Measurements from ENCODE around the gene PINK1.
A peak's percentile ranks its signal among the peaks of the same experiment; 100 is the strongest.

PINK1 gene

GRCh38 chr1:20611652-20612051, 21.6 kb upstream of the PINK1 start:
- DNase-seq = no peak

GRCh38 chr1:20612221-20612746, 21.0 kb upstream of the PINK1 start:
- DNase-seq = no peak

GRCh38 chr1:20614131-20614579, 19.1 kb upstream of the PINK1 start:
- no peak for DNase-seq

DNA sequence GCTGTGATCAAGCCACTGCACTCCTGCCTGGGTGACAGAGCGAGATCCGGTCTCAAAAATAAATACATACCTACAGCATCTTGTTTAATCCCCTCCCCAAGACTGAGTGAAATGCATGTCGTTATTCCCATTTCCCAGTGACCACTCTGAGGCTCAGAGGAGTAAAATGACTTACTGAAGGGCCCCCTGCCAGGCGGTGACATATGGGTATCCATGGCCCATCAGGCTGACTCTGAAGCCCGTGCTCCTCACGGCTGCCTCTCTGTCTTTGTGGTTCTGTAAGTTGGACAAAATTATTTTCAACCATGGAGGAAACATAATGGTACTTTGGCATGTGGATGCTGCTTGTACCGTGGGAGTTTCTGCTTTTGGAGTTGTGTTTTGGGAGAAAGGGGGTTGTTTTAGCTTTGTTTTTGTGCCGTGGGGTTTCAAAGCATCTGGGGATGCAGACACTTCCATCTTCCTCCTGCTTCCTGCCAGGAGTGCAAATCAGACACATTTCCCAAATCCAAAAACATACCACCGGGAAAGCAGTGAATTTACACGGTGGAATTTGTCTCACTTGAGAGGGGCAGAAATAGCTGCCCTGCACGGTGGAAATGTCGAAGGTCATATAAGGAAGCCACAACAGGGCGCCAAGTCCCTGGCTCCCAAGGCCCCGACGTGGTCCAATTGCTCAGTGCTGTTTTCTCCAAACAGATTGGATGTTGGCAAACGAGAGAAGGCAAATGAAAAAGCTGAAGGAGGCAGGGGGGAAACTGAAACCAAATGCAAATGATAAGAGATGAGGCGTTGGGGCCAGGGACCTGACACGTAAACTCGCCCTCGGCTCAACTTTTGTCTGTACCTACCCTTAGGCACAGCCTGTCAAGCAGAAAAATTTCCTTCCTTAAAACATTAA, 17.1 kb upstream of the PINK1 start:
- no peak for DNase-seq

GRCh38 chr1:20616847-20617487, 16.3 kb upstream of the PINK1 start:
- no peak for DNase-seq

- DNase-seq = no peak
Measured at GRCh38 chr1:20618550-20618949, 14.7 kb upstream of the PINK1 start.

GRCh38 chr1:20619999-20620398, 13.3 kb upstream of the PINK1 start:
- no peak for DNase-seq

DNA sequence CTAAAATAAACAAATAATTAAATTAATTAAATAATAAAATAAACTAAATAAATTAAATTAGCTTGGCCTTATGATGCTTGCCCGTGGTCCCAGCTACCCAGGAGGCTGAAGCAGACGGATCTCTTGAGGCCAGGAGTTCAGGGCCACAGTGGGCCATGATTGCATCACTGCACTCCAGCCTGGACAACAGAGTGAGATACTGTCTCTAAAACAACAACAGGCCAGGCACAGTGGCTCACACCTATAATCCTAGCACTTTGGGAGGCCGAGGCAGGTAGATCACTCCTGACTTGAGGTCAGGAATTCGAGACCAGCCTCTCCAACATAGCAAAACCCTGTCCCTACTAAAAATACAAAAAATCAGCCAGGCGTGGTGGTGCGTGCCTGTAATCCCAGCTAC, 12.2 kb upstream of the PINK1 start:
- DNase-seq = no peak

DNA sequence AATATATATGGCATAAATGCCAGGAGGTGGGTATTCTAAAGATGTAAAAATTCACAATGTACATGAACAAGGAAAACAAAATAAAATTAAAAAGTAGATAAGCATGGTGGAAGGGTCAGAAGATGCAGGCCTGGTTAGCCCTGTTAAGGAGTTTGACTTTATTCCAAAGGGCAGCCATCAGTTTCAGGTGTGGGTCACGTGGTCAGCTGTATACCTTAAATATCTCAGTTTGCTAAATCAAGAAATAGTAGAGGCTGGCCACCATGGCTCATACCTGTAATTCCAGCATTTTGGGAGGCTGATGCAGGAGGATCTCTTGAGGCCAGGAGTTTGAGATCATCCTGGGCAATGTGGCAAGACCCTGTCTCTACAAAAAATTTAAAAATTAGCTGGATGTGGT, 8.5 kb upstream of the PINK1 start:
- DNase-seq = no peak

DNA sequence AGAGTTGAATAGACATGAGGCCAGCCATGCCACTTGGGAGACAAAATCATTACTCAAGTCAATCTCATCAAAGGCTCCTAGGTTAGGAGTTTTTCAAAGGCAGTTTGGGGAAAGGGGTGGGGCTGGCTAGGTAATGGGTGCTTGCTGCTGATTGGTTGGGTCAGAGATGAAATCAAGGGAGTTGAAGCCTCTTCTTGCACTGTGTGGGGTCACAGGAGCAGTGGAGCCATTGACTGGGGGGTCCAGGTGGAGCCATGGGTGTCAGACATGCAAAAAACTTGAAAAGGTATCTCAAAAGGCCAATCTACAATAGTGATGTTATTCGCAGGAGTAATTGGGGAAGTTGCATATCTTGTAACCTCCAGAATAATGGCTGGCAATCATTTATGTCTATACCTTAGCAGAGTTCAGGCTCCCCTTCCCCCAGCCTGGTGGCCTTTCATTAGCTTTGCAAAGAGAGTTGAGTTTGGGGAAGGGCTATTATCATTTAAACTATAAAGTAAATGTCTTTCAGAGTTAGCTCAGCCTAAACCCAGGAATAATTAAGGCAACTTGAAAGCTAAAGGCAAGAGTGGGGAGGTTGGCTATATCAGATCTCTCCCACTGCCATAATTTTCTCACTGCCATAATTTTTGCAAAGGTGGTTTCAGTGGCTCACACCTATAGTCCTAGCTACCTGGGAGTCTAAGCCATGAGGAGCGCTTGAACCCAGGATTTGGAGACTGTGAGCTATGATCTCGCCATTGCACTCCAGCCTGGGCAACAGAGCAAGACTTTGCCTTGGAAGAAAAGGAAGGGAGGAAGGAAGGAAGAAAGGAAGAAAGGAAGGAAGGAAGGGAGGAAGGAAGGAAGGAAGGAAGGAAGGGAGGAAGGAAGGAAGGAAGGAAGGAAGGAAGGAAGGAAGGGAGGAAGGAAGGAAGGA, 7.8 kb upstream of the PINK1 start:
- no peak for DNase-seq

- no peak for DNase-seq
Measured at GRCh38 chr1:20626098-20626427, 7.2 kb upstream of the PINK1 start.

DNA sequence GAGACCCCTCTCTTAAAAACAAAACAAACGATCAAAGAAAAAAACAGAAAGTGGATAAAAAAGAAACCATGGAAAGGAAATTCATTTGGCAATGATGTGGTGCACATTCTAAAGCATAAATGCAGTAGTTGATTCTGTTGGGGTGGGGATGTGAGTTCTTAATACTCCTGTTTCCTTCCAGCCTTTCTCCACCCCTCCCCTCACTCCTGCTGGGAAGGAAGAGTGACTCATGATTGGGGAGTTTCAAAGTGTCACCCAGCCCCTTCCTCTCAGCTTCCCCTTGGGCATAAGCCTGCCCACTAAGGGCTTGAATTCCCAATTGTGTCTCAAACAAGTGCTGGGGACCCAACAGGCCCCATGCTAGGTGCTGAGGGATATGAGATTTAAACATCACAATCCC, 6.7 kb upstream of the PINK1 start:
- no peak for DNase-seq

GRCh38 chr1:20630729-20631128, 2.5 kb upstream of the PINK1 start:
- DNase-seq = no peak

DNA sequence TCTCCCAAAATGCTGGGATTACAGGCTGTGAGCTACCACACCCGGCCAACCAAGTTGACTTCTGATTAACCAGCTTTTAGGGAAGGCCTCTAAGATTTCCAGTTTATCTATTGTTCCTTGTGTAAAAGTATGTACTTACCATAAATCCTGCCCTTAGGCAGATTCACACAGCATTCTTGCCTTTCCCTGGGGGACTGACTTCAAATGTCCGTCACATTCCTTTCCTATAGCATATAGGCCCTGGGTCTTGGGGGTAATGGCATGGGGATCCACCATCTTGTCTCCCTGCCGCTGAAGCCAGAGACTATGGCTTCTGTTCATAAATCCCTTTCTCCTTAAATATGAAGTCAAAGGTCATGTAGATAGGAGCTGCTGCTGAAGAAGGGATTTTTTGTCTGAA, 872 bp upstream of the PINK1 start:
- DNase-seq = no peak

DNA sequence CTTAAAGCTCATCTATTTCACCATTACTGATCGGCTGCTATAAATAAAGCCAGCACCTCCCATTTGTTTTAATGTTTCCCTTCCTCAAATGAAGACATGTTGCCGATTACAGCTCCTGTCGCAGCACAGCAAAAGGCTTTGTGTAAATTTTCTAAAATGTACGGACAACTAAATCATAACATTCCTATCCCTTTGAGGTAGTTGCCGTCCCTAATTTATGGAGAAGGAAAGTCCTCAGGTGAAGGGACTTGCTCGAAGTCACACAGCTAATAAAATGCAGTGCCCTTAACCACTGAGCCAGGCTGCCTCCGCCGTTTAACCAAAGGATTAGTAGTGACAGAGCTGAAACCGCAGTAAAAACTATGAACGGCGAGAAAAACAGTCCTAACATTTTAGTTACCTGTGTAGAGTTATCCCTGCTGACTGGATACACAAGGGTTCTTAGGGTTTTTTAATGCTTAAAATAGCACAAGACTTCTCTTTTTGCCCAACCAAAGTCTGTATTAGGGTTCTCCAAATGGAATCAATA, 871 bp downstream of the PINK1 start:
- DNase-seq = no peak

- DNase-seq = peak; percentile 52
Measured at GRCh38 chr1:20634594-20635084, 1.4 kb downstream of the PINK1 start.

- DNase-seq = no peak
Measured at GRCh38 chr1:20636785-20637347, 3.6 kb downstream of the PINK1 start.

GRCh38 chr1:20640183-20640597, 6.9 kb downstream of the PINK1 start:
- DNase-seq = peak; percentile 44

GRCh38 chr1:20641975-20642374, 8.7 kb downstream of the PINK1 start:
- DNase-seq = no peak

DNA sequence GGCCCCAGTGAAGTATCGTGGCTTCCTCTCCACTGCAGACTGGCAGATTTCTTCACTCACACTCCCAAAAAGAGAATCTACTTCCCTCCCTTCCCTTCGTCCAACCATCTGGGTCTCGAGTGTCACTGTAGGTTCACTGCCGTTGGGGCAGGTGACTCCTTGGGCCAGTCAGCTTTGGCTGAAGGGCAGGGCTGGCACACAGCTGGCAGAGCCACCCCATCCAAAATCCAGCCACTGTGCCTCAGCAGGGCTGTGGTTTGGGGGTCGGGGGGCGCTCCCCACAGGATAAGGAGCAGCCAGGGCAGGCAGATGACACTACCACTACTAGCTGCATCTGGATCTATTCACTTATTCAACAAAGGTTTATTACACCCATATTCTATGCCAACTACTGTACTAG, 9.8 kb downstream of the PINK1 start:
- no peak for DNase-seq

DNA sequence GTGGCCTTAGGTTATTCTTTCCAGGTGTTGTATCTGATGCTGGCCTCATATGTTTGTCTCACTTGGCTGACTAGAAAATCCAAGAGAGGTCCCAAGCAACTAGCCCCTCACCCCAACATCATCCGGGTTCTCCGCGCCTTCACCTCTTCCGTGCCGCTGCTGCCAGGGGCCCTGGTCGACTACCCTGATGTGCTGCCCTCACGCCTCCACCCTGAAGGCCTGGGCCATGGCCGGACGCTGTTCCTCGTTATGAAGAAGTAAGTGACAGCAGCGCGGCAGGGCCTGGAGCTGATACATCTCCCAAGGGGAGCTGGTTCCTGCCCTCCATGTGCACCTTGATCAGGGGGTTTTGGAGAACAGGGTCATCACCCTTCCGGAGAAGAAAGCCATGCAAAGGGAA, 11.2 kb downstream of the PINK1 start:
- no peak for DNase-seq

- no peak for DNase-seq
Measured at GRCh38 chr1:20645414-20645813, 12.2 kb downstream of the PINK1 start.

Data from NCI-H1105 treated with DMSO at 0.1 percent for 48 hours (cell line).